ENCODE results near the gene INSRR.

The INSRR gene

GRCh38 chr1:156848461-156849150 is 10.3 kb downstream of the INSRR start:
- peak; percentile 46 for DNase-seq (ENCODE audit: low spot score)

DNA sequence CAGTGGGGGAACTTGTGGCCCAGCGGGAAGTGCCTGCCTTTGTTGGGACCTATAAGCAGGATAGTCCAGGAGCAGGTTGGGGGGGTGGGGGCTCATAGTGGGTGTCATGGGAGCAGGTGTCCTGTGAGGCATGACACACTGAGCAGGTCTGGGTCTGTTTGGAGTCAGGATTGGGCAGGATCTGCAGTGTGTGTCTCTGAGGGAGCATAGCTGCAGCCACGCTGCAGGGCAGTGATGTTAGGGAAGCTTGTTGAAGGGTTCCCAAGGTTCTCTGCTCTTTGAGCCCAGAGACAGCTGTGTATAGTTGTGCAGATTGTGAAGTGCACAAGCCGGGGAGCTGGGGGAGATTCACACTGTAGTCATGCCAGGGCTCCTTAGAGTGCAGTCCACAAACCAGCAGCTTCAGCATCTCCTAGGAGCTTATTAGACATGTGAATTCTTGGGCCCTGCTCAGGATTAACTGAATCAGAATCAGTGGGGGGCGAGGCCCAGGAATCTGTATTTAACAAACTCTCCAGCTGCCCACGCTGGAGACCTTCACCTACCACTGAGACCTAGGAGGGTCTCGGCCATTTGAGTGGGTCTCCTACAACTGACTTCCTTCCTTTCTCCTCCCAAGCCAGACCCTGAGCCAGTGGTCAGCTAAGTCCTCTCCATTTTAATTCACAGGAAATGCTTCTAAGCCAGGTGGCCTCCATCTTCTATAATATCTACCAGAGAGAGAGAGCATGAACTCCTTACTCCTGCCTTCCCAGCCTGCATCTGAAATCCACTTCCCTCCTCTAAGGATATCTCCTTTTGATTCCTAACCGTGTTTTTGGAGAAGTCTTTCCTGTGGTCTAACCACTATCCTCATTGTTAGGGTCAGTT is 11.1 kb downstream of the INSRR start:
- DNase-seq (ENCODE audit: low spot score) = no peak

DNA sequence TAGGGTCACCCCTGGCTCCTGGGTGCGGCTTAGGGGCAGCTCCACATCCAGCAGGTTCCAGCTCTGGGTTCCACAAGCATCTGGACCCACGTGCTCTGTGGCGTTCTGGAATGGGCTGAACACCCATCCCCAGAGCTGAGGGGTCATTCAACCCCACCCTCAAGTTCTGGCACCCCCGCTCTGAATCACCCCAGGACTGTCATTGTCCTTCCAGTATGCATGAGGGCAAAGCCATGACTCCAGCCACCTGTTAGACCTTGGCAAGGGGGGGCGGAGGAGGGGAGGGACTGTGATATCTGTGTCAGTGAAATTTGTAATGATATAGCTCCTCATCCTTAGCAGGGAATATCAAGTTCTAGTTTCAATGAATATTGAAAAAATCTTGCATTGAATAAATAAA is 12.3 kb downstream of the INSRR start:
- no peak for DNase-seq (ENCODE audit: low spot score)

DNA sequence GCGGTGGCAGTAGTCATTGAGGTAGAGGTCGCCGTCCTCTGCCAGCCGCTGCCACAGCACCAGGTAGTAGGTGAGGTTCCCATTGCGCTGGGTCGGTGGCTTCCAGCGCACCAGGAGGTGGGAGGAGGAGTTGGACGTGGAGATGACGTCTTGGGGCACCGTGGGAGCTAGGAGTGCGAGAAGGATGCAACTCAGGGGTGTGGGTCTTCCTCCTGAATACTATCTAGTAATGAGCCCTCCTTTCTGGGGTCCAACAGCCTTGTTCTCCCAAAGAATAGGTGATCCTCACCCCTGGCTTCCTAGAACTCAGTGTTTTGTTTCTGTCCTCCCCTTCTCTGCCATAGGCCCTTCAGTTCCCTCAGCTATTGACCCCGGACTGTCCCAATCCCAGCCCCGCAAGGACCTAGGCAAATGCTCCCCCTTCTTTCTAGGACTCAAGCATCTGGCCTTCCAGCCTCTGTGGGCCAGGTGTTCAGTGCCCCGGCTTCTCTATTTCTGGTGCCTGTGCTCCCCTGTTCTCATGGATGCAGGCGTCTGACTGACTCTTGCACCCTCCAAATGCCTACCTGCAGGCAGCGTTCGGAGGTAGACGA is 12.9 kb downstream of the INSRR start:
- no peak for DNase-seq (ENCODE audit: low spot score)

- DNase-seq (ENCODE audit: low spot score) = no peak
These were observed 13.6 kb downstream of the INSRR start for GRCh38 chr1:156845055-156845952.

DNA sequence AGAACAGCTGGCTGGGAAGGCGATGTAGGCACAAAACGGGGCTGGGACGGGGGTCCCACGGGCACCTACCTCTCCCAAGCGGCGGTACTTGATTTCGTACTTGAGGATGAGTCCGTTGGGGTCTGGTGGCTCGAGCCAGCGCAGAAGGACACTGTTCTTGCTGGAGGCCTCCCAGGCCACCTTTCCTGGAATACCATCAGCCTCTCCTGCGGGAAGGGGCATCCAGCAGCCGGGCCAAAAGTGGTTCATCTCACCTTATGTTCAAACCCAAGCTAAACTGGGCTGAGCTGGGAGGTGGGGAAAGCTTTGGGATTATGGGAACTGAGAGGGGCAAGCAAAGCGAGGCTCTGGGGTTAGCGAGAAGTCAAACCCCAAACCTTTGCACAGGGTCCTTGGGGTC is 14.3 kb downstream of the INSRR start:
- no peak for DNase-seq (ENCODE audit: low spot score)

DNA sequence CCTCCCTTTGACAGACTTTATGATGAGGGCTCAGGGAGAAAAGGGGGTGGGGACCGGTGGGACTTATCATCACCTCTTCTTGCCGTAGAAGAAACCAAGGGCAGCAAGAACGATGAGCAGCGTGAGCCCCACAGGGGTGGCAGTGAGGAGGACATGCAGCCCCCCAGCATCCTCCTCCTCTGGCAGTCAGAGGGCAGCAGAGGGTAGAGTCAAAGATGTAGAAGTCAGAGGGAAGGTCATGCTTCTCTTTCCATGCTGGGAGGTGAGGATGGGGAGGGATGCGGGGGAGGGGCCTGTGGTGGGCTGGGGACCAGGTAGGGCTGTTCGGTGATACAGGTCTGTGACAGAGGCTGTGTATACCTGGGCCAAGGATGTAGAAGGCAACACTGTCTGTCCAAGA is 14.8 kb downstream of the INSRR start:
- no peak for DNase-seq (ENCODE audit: low spot score)

DNA sequence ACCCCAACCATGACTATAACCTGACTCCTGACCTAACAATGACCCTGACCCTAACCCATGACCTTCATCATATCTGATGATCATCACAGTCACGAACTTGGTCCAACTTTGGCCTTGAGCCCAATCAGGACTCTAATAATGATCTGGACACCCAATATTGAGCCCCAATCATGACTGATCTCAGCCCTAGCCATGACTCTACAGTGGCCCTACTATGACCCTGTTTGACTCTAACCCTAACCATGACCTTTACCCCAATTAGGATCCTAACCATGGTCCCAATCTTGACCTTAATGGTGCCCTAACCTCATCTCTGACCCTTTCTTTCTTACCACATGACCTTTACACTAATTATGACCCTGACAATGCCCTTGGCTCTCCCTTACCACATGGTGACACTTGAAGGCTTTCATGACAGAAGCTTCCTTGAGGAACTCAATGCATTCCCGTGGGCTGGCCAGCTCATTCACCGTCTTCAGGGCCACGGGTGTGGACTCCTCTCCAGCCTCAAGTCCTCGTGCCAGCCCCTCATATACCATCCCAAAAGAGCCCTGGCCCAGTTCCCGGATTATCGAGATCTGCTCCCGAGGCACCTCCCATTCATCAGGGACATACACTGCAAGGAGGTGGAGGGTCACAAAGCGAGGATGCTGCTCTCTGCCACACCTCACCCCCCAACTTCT is 16.2 kb downstream of the INSRR start:
- no peak for DNase-seq (ENCODE audit: low spot score)

DNA sequence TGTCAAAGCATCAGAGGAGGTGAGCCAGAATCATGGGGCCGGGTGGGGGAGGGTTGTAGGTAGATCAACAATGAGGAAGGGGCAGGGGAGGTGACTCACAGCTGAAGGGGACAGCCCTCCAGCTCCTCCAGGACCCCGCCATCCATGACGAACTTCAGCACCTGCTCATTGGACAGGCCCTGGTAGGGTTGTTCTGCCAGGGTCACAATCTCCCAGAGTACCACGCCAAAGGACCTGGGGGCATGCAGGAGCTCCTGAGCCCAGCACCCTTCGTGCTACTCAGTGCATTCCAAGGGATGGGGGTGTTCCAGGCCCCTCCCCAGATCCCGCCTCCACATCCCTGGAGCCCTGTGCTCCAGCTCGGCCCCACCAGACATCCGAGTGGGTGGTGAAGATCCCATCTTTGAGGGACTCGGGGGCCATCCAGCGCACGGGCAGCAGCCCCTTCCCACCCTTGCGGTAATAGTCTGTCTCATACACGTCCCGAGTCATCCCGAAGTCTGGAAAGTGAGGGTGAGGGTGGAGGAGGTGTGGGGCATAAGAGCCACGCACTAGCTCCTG is 17.5 kb downstream of the INSRR start:
- no peak for DNase-seq (ENCODE audit: low spot score)

GRCh38 chr1:156840898-156841279 is 18.0 kb downstream of the INSRR start:
- DNase-seq (ENCODE audit: low spot score) = no peak

DNA sequence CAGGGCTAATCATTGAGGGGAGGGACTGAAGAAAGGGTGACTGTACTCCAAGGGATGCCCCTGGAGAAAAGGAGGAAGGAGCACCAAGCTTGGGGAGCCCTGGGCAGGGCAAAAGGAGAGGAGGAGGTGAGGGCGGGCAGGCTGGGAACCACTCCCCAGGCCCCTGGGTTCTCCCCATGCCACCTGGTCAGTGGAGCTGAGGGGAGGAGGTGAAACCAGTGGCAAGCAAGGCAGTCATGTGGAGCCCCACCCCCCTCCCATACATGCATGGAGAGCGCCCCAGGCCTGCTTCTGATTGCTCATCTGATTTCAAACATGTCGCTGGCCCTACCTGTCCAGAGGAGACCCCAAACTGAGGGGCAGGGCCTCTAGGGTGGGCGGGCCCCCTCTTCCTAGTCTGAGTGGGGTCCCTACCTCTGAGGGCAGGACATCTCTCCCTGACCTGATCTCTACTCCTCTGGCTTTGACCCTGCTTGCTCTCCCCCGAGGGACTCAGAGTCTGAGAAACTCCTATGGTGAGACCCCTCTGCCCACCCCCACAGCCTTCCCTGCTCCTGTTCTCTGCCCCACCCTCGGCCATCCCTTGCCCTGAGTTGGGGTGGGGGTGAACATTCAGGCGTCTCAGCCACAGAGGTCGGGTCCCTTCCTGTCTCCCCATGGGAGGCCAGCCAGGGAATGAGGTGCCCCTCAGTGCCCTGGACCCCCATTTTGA is 18.6 kb downstream of the INSRR start:
- no peak for DNase-seq (ENCODE audit: low spot score)

DNA sequence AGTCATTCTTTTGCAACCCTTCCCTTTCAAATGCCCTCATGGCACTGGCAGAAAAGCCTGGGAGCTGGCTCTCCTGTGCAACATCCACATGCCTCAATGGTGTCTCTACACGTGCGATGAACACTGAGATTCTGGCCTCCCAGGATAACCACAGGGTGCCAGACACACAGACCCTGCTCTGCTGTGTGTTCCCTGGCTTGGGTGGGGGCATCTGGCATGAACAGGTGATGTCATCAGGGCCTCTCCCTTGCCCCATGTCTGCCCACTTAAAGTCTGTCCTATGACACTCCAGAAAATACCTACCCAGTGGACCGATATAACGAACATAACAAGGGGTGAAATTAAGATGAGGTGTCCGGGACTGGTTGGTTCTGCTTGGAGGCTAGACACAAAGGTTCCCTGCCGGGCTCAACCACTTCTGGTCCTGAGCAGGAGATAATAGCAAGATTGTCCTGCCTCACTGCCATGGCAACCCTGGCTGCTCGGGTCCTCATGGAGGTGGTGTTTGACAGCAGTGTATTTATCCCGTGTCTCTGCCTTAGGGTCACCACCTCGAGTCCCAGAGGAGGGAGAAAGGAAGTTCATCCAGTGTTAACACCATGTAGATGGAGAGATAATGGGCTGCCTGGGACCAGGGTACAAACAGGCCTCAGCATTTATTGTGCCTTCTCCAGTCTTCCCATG is 19.3 kb downstream of the INSRR start:
- no peak for DNase-seq (ENCODE audit: low spot score)

DNA sequence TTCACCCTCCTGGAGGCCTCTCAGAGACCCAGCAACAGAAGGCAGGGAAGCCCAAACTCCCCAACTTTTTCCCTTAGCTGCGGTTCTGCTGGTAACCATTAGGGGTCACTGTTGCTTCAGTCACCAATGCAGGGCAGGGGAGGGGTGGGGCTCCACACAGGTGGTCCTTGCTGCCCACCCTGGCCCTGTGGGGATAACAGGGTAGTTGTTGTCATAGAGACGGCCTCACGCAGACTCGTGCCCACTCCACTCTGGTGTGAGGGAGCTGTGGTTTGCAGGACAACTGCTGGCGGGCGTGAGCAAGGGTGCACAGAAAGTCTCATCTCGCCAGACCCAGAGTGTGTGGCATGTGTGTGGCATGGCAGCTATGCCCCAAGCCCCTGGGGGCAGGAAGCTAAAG is 19.9 kb downstream of the INSRR start:
- DNase-seq (ENCODE audit: low spot score) = no peak

DNA sequence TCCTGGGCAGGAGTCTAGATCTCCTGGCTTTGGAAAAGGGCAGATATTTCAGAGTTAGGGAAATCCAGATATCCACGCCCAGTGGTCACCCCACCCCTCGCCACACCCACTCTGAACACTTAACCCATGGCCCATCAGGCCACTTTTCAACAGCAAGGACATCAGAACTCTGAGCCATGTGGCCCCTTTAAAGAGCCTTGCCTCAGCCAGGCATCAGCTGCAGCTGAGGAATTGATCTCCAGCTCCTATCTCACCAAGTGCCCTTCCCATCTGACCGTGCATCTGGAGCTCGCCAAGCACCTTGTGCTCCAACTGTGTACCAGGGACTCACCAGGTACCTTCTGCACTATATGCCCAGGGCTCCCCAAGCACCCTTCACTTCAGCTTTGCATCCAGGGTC is 22.0 kb downstream of the INSRR start:
- no peak for DNase-seq (ENCODE audit: low spot score)

- DNase-seq (ENCODE audit: low spot score) = no peak
These were observed 22.8 kb downstream of the INSRR start for GRCh38 chr1:156836041-156836654.

- DNase-seq (ENCODE audit: low spot score) = no peak
These were observed 24.6 kb downstream of the INSRR start for GRCh38 chr1:156834322-156834721.

DNA sequence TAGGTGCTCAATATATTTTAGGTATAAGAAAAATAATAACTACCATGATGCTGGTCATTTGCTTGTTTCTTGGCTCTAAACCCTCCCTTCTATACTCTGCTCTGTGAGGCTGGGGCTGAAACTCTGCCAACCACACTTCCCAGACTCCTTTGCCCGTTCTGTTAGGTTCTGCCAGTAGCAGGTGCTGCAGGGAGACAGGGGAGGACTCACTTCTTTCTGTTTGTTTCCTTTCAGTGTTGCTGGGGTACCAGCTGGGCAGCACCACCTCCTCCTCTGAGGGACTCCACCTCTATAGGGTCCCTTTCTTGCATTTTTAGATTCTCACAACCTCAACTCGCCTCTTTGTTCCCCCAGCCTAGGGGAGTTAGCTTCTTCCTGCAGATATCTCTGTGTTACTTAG is 25.3 kb downstream of the INSRR start:
- DNase-seq (ENCODE audit: low spot score) = no peak

GRCh38 chr1:156832434-156832833 is 26.5 kb downstream of the INSRR start:
- DNase-seq (ENCODE audit: low spot score) = no peak

DNA sequence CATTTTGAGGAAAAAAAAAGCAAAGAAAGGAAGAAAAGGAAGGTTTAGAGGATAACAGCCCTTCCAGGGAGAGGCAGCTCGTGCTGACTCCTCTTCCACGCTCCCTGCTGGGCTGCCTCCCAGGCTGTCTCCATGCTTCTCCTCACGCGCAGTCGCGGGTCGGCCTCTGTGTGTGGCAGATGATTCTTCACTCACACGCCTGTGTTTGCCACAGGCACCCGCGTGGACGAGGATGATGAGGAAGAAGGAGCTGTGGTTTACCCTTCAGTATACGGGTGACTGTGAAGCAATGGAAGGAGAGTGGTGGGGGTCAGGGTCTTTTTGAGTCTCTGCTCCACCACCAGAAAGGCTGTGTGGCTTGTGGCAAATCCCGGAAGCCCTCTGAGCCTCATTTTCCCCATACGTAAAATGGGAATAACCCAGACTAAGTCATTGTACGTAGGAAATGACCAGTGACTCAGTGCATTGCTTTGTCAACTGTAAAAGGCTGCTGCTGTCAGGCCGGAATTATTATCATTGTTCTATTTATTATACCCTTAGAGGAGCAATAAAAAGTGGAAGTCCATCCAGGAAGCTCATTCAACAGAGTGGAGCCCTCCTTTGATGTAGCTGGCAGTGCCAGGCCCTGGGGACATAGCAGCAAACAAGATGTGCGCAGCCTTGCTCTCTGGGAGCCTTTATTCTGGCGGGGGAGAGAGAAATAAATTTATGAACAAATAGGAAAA is 30.4 kb downstream of the INSRR start:
- DNase-seq (ENCODE audit: low spot score) = no peak

Measured in kidney tubule cell (primary cell).